ENCODE measurements around the gene MIEF2. TPM values are rescaled to one million over a fixed set of nuclear protein-coding genes. Genes with fewer than 3 reads are reported as not detected.

Gene MIEF2
- total RNA-seq, 2 experiments from 2014 or later: 9.0 to 11.1 TPM

DNA sequence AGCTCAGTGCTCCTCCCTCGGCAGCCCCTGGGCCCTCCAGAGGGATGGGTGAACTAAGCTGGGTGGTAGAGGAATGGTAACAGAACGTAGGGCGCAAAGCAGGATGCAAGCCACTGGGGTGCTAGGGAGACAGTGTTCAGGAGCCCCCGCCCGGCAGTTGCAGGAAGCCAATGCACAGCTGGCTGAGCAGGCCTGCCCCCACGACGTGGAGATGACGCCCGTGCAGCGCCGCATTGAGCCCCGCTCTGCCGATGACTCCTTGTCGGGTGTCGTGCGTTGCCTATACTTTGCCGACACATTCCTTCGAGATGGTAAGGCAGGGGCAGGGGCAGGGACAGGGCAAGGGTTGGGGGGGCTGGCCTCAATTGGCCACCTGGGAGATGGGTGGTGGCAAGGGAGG is 22.2 kb upstream of the MIEF2 start:
- Mint-ChIP-seq H3K27me3 (ENCODE audit: low read depth) (no peaks in the 10 kb centered on the region), H3K4me3 (no peak overlapping the region), H3K9me3 (ENCODE audit: insufficient read depth) (no peaks in the 10 kb centered on the region), H3K27ac (no peak overlapping the region), H3K36me3 (ENCODE audit: low read depth) (peaks cover 13% of the 10 kb centered on the region), H3K4me1 (ENCODE audit: low read depth) (no peaks in the 10 kb centered on the region)
- ChIA-PET CTCF (no interaction called here), POLR2A (no interaction called here)
- DNase-seq (no peak), ATAC-seq (no peak)

- no peaks in the 10 kb centered on the region for H3K27me3 Mint-ChIP-seq (ENCODE audit: low read depth)
- peaks cover 15% of the 10 kb centered on the region for H3K36me3 Mint-ChIP-seq (ENCODE audit: low read depth)
- CTCF ChIA-PET: no interaction called here
- no peak for ATAC-seq
- no peak overlapping the region for H3K4me3 Mint-ChIP-seq
- H3K4me1 Mint-ChIP-seq (ENCODE audit: low read depth): no peaks in the 10 kb centered on the region
- no peak for DNase-seq
- no peak overlapping the region for H3K27ac Mint-ChIP-seq
- POLR2A ChIA-PET: no interaction called here
- H3K9me3 Mint-ChIP-seq (ENCODE audit: insufficient read depth): no peaks in the 10 kb centered on the region
Measured at GRCh38 chr17:18240449-18240848, 20.0 kb upstream of the MIEF2 start.

- no peaks in the 10 kb centered on the region for H3K9me3 Mint-ChIP-seq (ENCODE audit: insufficient read depth)
- ChIA-PET CTCF (no interaction called here), POLR2A (no interaction called here)
- H3K4me3 Mint-ChIP-seq: no peak overlapping the region
- H3K36me3 Mint-ChIP-seq (ENCODE audit: low read depth): peaks cover 17% of the 10 kb centered on the region
- ATAC-seq: no peak
- H3K27ac Mint-ChIP-seq: peak overlapping the region; percentile 25
- no peaks in the 10 kb centered on the region for H3K27me3 Mint-ChIP-seq (ENCODE audit: low read depth)
- DNase-seq: no peak
- no peaks in the 10 kb centered on the region for H3K4me1 Mint-ChIP-seq (ENCODE audit: low read depth)
Measured at GRCh38 chr17:18241229-18241871, 19.1 kb upstream of the MIEF2 start.

- ATAC-seq (no peak), DNase-seq (no peak)
- H3K27me3 Mint-ChIP-seq (ENCODE audit: low read depth): no peaks in the 10 kb centered on the region
- peaks cover 3% of the 10 kb centered on the region for H3K4me1 Mint-ChIP-seq (ENCODE audit: low read depth)
- CTCF ChIA-PET: no interaction called here
- no peaks in the 10 kb centered on the region for H3K9me3 Mint-ChIP-seq (ENCODE audit: insufficient read depth)
- H3K4me3 Mint-ChIP-seq: no peak overlapping the region
- POLR2A ChIA-PET: no interaction called here
- H3K36me3 Mint-ChIP-seq (ENCODE audit: low read depth): peaks cover 33% of the 10 kb centered on the region
- H3K27ac Mint-ChIP-seq: no peak overlapping the region
Measured at GRCh38 chr17:18245038-18245776, 15.3 kb upstream of the MIEF2 start.

GRCh38 chr17:18246109-18246725 is 14.2 kb upstream of the MIEF2 start:
- ChIA-PET POLR2A (no interaction called here), CTCF (no interaction called here)
- H3K27me3 Mint-ChIP-seq (ENCODE audit: low read depth): no peaks in the 10 kb centered on the region
- DNase-seq (no peak), ATAC-seq (no peak)
- H3K27ac Mint-ChIP-seq: no peak overlapping the region
- H3K9me3 Mint-ChIP-seq (ENCODE audit: insufficient read depth): no peaks in the 10 kb centered on the region
- H3K4me1 Mint-ChIP-seq (ENCODE audit: low read depth): peaks cover 3% of the 10 kb centered on the region
- H3K36me3 Mint-ChIP-seq (ENCODE audit: low read depth): peaks cover 37% of the 10 kb centered on the region
- H3K4me3 Mint-ChIP-seq: no peak overlapping the region

- ChIA-PET POLR2A (interaction anchor here (0.9 kb wide), 1 partner anchor 71 kb away, joined by 4 read pairs; no protein-coding TSS in a partner anchor), CTCF (no interaction called here)
- peaks cover 3% of the 10 kb centered on the region for H3K4me1 Mint-ChIP-seq (ENCODE audit: low read depth)
- peaks cover 43% of the 10 kb centered on the region for H3K36me3 Mint-ChIP-seq (ENCODE audit: low read depth)
- H3K9me3 Mint-ChIP-seq (ENCODE audit: insufficient read depth): no peaks in the 10 kb centered on the region
- H3K27ac Mint-ChIP-seq: no peak overlapping the region
- DNase-seq (peak; percentile 41), ATAC-seq (peak; percentile 40)
- no peak overlapping the region for H3K4me3 Mint-ChIP-seq
- no peaks in the 10 kb centered on the region for H3K27me3 Mint-ChIP-seq (ENCODE audit: low read depth)
Measured at GRCh38 chr17:18246880-18247612, 13.4 kb upstream of the MIEF2 start.

- DNase-seq: no peak
- ChIA-PET CTCF (interaction anchor here (1.2 kb wide), 1 partner anchor 17 kb away, joined by 4 read pairs; no protein-coding TSS in a partner anchor), POLR2A (interaction anchor here (0.9 kb wide), 1 partner anchor 70 kb away, joined by 4 read pairs; no protein-coding TSS in a partner anchor)
- Mint-ChIP-seq H3K4me1 (ENCODE audit: low read depth) (peaks cover 3% of the 10 kb centered on the region), H3K27me3 (ENCODE audit: low read depth) (no peaks in the 10 kb centered on the region), H3K4me3 (no peak overlapping the region), H3K27ac (no peak overlapping the region), H3K9me3 (ENCODE audit: insufficient read depth) (no peaks in the 10 kb centered on the region), H3K36me3 (ENCODE audit: low read depth) (peaks cover 47% of the 10 kb centered on the region)
- no peak for ATAC-seq
Measured at GRCh38 chr17:18247613-18248001, 12.9 kb upstream of the MIEF2 start.

- Mint-ChIP-seq H3K9me3 (ENCODE audit: insufficient read depth) (no peaks in the 10 kb centered on the region), H3K27ac (peak overlapping the region; percentile 68), H3K4me1 (ENCODE audit: low read depth) (peaks cover 3% of the 10 kb centered on the region), H3K36me3 (ENCODE audit: low read depth) (peaks cover 52% of the 10 kb centered on the region), H3K4me3 (no peak overlapping the region), H3K27me3 (ENCODE audit: low read depth) (no peaks in the 10 kb centered on the region)
- peak; percentile 77 for DNase-seq
- peak; percentile 73 for ATAC-seq
- ChIA-PET POLR2A (interaction anchor here (0.9 kb wide), 1 partner anchor 69 kb away, joined by 4 read pairs; no protein-coding TSS in a partner anchor), CTCF (interaction anchor here (0.7 to 1.5 kb wide), 4 partner anchors 11 to 100 kb away, joined by 3 to 6 read pairs (median 4); partner anchors contain the start of gene FLII)
Measured at GRCh38 chr17:18248300-18248731, 12.1 kb upstream of the MIEF2 start.

DNA sequence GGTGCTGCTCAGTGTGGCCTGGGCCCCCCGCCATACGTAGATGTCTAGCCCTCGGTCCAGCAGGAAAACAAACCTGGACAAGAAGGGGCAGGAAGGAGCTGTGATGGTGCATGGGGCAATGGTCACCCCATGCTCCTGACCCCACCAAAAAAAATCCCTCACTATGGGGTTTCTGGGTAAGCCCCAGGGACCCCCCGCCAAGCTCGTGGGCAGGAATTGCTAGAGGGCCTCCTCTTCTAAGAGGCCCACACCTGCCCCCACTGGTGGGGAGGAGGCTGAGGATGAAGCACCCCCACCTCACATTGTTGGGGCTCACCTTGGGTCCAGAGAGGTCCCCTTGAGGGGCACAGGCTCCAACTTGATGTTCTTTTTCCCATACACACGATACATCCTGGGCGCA is 11.7 kb upstream of the MIEF2 start:
- ChIA-PET POLR2A (no interaction called here), CTCF (interaction anchor here (0.7 to 1.5 kb wide), 4 partner anchors 11 to 99 kb away, joined by 3 to 6 read pairs (median 4); partner anchors contain the start of gene FLII)
- Mint-ChIP-seq H3K27ac (no peak overlapping the region), H3K9me3 (ENCODE audit: insufficient read depth) (no peaks in the 10 kb centered on the region), H3K4me1 (ENCODE audit: low read depth) (peaks cover 3% of the 10 kb centered on the region), H3K4me3 (no peak overlapping the region), H3K36me3 (ENCODE audit: low read depth) (peaks cover 57% of the 10 kb centered on the region), H3K27me3 (ENCODE audit: low read depth) (no peaks in the 10 kb centered on the region)
- no peak for ATAC-seq
- DNase-seq: no peak

GRCh38 chr17:18250259-18250658 is 10.2 kb upstream of the MIEF2 start:
- ChIA-PET POLR2A (no interaction called here), CTCF (no interaction called here)

GRCh38 chr17:18250708-18251107 is 9.8 kb upstream of the MIEF2 start:
- no peak overlapping the region for H3K27ac Mint-ChIP-seq
- no peaks in the 10 kb centered on the region for H3K27me3 Mint-ChIP-seq (ENCODE audit: low read depth)
- ChIA-PET CTCF (no interaction called here), POLR2A (no interaction called here)
- peaks cover 5% of the 10 kb centered on the region for H3K4me1 Mint-ChIP-seq (ENCODE audit: low read depth)
- DNase-seq (no peak), ATAC-seq (no peak)
- H3K4me3 Mint-ChIP-seq: no peak overlapping the region
- H3K36me3 Mint-ChIP-seq (ENCODE audit: low read depth): peaks cover 63% of the 10 kb centered on the region
- H3K9me3 Mint-ChIP-seq (ENCODE audit: insufficient read depth): no peaks in the 10 kb centered on the region

More at GRCh38 chr17:18250259-18250658, 10.2 kb upstream of the MIEF2 start:
- Mint-ChIP-seq H3K9me3 (ENCODE audit: insufficient read depth) (no peaks in the 10 kb centered on the region), H3K27ac (peak overlapping the region; percentile 28), H3K4me1 (ENCODE audit: low read depth) (peaks cover 3% of the 10 kb centered on the region), H3K27me3 (ENCODE audit: low read depth) (no peaks in the 10 kb centered on the region), H3K36me3 (ENCODE audit: low read depth) (peaks cover 63% of the 10 kb centered on the region), H3K4me3 (no peak overlapping the region)
- DNase-seq (no peak), ATAC-seq (no peak)

Data from activated CD8-positive, alpha-beta T cell treated with anti-CD3 and anti-CD28 coated beads, Interleukin-2, amount 10 ng/mL, durations not matched to agents 7 days and 5 days (primary cell).